Nephron progenitor cell (in vitro differentiated cells): ENCODE results near the gene DBT.
A peak's percentile ranks its signal among the peaks of the same experiment; 100 is the strongest.
"Not testable (repeated sequence)": the region's sequence is repeated elsewhere in the genome, so short reads cannot be mapped to it uniquely, and the experiment has no call there.

Source experiments
- DNase-seq: peaks from one replicate; pipeline ENCODE4 v3.0.0; 2021
- H3K27ac Mint-ChIP-seq: 2 replicates; pipeline ENCODE4 v1.8.0; 2021; ENCODE audit warnings: mild to moderate bottlenecking, moderate library complexity, mixed read lengths
- H3K27me3 Mint-ChIP-seq: 2 replicates; pipeline ENCODE4 v1.8.0; 2021; ENCODE audit warnings: mild to moderate bottlenecking, low read depth, mixed read lengths; ENCODE audit not compliant: poor library complexity
- H3K36me3 Mint-ChIP-seq: 2 replicates; pipeline ENCODE4 v1.8.0; 2021; ENCODE audit warnings: low read depth, mixed read lengths
- H3K4me1 Mint-ChIP-seq: 2 replicates; pipeline ENCODE4 v1.8.0; 2021; ENCODE audit warnings: mixed read lengths
- H3K4me3 Mint-ChIP-seq: 2 replicates; pipeline ENCODE4 v1.8.0; 2021; ENCODE audit warnings: mild to moderate bottlenecking, moderate library complexity, mixed read lengths
- H3K9me3 Mint-ChIP-seq: 2 replicates; pipeline ENCODE4 v1.8.0; 2021; ENCODE audit warnings: mild to moderate bottlenecking, moderate library complexity, mixed read lengths
- TF ChIP-seq, protein P1 (sequence below): fragments of 200-600 bp; sonication (generic); IDR thresholded peaks from 2 replicates; pipeline ENCODE4 v1.5.0; 2021; ENCODE audit warnings: antibody characterized with exemption

Gene DBT

DNA sequence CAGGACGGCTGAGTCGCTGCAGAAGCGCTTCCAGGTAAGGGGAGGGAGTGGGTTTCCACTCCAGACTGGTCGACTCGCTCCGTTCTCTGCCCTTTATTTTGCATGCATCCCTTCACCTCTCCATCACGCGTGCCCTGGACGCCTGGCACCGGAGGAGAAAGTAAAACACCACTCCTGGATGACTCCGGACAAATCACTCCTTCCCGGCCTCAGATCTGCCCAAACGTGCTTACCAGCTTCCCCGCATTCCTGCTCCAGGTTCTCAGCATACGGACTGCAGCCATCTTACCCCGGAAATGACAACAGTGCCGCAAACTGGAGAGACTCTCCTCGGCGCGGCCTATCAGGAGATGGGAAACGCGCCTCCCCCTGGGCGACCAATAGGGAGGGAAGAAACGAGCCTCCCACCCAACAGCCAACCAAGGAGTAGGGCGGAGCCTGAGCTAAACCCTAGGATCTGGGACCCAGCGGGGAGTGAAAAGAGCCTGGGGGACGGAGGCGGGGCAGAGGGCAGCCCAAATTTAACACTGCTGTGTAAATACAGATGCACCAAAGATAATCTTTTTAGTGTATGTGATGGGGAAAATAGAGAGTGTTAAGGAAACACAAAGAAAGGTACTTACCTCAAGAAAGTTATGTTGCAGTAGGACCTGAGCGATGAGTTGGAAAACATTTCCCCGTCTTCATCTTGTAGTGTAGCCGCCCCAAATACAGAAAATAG is at the start of gene DBT:
DBT (minus strand) TSS at position 298 of the 721 bp plus-strand sequence; CDS start at position 284, 14 bp downstream.
- Mint-ChIP-seq H3K27me3 (no peaks in the 10 kb centered on the region), H3K36me3 (no peaks in the 10 kb centered on the region), H3K4me3 (no peak within 1 kb of the TSS), H3K4me1 (peaks cover 9% of the 10 kb centered on the region), H3K27ac (no peak within 1 kb of the TSS), H3K9me3 (no peaks in the 10 kb centered on the region)
- TF ChIP-seq, protein P1, sequence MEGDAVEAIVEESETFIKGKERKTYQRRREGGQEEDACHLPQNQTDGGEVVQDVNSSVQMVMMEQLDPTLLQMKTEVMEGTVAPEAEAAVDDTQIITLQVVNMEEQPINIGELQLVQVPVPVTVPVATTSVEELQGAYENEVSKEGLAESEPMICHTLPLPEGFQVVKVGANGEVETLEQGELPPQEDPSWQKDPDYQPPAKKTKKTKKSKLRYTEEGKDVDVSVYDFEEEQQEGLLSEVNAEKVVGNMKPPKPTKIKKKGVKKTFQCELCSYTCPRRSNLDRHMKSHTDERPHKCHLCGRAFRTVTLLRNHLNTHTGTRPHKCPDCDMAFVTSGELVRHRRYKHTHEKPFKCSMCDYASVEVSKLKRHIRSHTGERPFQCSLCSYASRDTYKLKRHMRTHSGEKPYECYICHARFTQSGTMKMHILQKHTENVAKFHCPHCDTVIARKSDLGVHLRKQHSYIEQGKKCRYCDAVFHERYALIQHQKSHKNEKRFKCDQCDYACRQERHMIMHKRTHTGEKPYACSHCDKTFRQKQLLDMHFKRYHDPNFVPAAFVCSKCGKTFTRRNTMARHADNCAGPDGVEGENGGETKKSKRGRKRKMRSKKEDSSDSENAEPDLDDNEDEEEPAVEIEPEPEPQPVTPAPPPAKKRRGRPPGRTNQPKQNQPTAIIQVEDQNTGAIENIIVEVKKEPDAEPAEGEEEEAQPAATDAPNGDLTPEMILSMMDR = no peak
- peak; percentile 92 for DNase-seq

DNA sequence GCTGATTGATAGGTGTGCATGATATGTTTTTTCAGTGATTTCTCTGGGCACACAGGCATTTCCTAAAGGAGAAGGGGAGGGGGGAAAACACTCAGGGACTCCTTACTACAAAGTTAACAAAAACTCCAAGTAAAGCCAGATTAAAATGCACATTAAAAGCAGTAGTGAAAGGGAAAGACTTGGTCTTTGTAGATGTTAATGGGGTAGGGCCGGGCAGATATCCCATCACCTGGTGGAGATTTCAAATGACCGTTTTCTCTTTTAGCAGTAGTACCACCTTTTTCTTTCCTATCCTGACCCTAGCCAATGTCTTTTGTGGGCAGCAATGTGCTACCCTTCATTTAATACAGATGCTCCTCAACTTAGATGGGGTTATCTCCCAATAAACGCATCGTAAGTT is 48.9 kb upstream of the DBT start:
- H3K27ac Mint-ChIP-seq = peak overlapping the region; percentile 5
- no peak for DNase-seq
- peaks cover 4% of the 10 kb centered on the region for H3K36me3 Mint-ChIP-seq
- no peaks in the 10 kb centered on the region for H3K4me1 Mint-ChIP-seq
- TF ChIP-seq, protein P1 = no peak
- H3K4me3 Mint-ChIP-seq = no peak overlapping the region
- H3K27me3 Mint-ChIP-seq = no peaks in the 10 kb centered on the region
- peaks cover 4% of the 10 kb centered on the region for H3K9me3 Mint-ChIP-seq

DNA sequence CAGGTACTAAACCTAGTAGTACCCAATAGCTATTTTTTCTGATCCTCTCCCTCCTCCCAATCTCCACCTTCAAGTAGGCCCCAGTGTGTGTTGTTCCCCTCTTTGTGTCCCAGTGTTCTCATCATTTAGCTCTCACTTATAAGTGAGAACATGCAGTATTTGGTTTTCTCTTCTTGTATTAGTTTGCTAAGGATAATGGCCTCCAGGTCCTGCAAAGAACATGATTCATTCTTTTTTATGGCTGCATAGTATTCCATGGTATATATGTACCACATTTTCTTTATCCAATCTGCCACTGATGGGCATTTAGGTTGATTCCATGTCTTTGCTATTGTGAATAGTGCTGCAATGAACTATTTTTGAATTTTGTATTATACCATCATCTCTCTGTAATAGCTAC is 47.4 kb upstream of the DBT start:
- not testable (repeated sequence) for DNase-seq, H3K4me3 Mint-ChIP-seq, H3K4me1 Mint-ChIP-seq, H3K27ac Mint-ChIP-seq, H3K27me3 Mint-ChIP-seq, H3K9me3 Mint-ChIP-seq
- peaks cover 14% of the 10 kb centered on the region for H3K36me3 Mint-ChIP-seq

DNA sequence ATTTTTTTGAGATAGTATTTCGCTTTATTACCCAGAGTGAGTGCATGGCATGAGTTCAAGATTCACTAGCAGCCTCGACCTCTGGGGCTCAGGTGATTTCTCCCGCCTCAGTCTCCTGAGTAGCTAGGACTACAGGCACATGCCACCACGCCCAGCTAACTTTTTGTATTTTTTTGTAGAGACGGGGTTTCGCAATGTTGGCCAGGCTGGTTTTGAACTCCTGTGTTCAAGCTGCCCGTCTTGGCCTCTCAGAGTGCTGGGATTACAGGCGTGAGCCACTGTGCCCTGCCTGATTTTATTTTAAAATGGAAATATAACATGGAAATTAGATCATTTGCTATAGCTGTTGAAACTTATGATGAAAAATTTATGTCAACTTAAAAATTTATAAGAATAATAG is 46.5 kb upstream of the DBT start:
- peaks cover 18% of the 10 kb centered on the region for H3K36me3 Mint-ChIP-seq
- H3K4me1 Mint-ChIP-seq = no peaks in the 10 kb centered on the region
- DNase-seq = no peak
- H3K27ac Mint-ChIP-seq = no peak overlapping the region
- TF ChIP-seq, protein P1 = no peak
- H3K27me3 Mint-ChIP-seq = no peaks in the 10 kb centered on the region
- H3K9me3 Mint-ChIP-seq = peaks cover 4% of the 10 kb centered on the region
- H3K4me3 Mint-ChIP-seq = no peak overlapping the region

DNA sequence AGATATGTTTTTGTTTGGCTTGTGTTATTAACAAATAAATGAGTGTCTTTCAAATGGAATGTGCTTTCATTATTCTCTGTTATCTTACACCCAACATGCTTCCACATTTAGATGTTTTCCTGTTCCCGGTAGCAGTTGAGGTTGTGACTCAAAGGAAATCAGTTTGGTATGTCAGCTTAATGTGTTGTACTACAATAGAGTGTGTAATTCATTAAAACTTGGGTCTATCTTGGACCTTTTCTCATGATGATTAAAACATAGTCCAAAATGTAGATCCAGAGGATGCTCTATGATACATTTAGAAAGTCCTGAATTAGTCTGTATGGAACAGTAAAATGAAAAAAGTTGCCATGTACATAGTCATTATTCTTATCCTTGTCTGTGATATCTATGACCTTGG is 43.1 kb upstream of the DBT start:
- TF ChIP-seq, protein P1 = no peak
- DNase-seq = no peak
- peaks cover 26% of the 10 kb centered on the region for H3K36me3 Mint-ChIP-seq
- peaks cover 4% of the 10 kb centered on the region for H3K9me3 Mint-ChIP-seq
- H3K4me1 Mint-ChIP-seq = no peaks in the 10 kb centered on the region
- no peaks in the 10 kb centered on the region for H3K27me3 Mint-ChIP-seq
- no peak overlapping the region for H3K4me3 Mint-ChIP-seq
- peak overlapping the region; percentile 44 for H3K27ac Mint-ChIP-seq

DNA sequence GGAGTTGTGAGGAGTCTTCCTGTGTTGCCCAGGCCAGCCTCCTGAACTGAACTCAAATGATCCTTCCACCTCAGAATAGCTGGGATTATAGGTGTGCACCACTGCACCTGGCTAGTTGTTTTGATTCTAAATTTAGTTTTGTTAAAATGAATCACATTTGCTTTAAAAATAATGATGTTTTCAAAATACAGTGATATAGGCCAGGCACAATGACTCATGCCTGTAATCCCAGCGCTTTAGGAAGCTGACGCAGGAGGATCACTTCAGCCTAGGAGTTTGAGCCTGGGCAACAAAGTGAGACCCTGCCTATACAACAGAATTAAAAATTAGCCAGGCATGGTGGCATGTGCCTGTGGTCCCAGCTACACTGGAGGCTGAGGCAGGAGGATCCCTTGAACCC is 40.7 kb upstream of the DBT start:
- no peak for DNase-seq
- H3K9me3 Mint-ChIP-seq = no peaks in the 10 kb centered on the region
- TF ChIP-seq, protein P1 = no peak
- peaks cover 43% of the 10 kb centered on the region for H3K36me3 Mint-ChIP-seq
- no peak overlapping the region for H3K4me3 Mint-ChIP-seq
- H3K4me1 Mint-ChIP-seq = no peaks in the 10 kb centered on the region
- H3K27me3 Mint-ChIP-seq = no peaks in the 10 kb centered on the region
- H3K27ac Mint-ChIP-seq = no peak overlapping the region
